Activated CD8-positive, alpha-beta memory T cell treated with anti-CD3 and anti-CD28 coated beads, Interleukin-2, amount 50 U/mL, for 1 hour (primary cell): ENCODE results near the gene SCUBE2.

Experiments used
- DNase-seq: peaks from one replicate; pipeline ENCODE4 v3.0.0-alpha.2; 2020; ENCODE audit errors: extremely low read depth

SCUBE2 gene

DNA sequence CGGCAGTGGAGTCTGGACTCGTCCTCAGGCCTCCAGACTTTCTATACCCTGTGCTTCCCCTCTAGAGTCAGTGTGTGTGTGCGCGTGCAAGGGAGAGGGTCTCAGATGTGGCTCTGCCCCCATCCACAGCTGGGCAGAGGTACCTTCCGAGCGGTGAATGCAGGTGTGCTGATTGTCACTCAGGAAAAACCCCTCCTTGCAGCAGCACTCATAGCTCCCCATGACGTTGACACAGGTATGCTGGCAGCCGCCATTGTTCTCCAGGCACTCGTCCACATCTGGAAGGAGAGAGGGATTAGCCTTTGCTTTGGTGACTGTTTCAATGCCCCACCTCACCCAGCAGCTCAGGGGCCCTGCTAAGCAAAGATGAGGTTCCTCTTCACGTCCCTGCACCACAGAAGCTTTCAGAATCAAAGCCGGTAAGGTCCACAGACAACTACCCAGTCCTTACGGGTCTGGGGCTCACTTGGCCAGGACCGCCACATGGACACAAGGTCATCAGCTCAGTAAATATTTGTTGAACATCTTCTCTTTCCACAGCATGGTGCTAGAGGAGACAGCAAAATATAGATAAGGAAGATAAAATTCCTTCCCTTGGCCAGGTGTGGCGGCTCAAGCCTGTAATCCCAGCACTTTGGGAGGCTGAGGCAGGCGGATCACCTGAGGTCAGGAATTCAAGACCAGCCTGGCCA lies 16.9 kb downstream of the SCUBE2 start:
- DNase-seq: no peak

DNA sequence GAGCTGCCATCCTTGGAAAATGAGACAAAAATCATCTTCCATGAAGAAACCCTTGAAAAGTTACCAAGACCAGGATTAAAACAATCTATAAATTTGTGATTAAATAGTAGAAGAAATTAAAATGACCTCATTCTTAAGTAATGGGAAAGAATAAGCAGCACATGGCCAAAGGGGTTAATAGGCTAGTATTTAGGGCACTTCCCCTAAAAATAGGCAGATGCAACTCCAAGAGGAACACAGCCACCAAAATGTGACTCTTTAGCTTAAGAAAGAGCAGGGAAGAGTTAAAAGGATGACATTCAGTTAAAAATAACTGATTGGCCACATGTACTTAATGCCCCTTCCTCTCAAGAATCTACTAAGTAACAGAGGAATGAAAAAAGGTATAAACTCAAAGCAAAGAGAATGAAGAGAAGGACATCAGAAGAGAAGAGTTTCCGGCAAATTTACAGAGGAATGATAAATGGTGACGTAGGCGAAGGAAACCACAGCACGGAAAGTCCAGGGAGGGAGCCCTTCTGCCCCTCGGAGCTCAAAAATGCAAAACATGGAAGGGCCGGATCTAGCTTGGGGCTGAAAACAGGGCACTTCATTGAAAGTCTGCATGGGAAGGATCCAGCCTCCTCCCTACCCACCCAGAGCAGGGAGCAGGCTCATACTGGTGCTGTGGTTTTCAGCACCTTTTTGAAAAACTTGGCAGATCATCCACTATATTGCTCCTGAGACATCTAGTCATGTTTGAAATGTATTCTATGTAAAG lies 17.8 kb downstream of the SCUBE2 start:
- DNase-seq: no peak

DNA sequence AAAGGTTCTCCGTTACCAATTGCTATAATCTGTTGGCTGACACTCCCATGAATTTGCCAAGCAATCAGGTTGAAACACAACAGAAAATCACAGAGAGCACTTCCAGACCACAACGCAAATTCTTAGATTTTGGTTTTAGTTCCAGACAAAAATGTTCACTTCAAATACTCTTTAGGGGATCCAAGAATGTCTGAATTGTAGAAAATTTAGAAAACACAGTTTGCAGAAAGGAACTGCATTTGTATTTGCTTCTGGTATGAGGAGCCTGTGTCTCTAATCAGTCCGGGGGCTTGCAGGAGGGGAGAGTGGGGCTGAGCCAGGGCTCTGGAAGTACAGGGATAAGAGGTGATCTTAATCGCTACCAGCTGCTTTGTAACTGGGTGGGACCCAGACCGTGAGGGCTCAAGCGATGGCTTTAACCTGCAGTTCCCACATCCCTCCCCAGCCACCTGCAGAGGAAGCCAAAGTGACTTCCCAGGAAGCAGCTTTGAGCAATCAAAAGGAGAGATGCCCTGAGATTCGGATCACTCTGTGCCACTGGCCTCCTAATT lies 18.7 kb downstream of the SCUBE2 start:
- no peak for DNase-seq

DNA sequence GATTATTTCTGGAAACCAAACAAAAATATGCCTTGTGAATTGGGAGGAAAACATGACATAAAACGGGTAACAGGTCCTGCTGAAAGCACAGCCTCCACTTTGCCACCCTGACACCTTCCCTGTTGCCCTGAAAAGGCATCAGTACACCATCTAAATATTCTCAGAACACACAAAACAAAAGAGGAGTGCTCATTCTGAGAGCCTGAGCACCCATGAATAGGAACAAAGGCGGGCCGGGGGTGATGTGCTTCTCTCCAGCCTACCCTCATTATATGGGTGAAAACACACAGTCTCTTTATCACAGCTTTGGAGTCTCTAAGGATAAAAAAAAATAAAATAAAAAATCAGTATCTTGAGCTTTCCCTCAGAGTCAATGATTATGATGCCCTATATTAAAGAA lies 19.7 kb downstream of the SCUBE2 start:
- DNase-seq: no peak

DNA sequence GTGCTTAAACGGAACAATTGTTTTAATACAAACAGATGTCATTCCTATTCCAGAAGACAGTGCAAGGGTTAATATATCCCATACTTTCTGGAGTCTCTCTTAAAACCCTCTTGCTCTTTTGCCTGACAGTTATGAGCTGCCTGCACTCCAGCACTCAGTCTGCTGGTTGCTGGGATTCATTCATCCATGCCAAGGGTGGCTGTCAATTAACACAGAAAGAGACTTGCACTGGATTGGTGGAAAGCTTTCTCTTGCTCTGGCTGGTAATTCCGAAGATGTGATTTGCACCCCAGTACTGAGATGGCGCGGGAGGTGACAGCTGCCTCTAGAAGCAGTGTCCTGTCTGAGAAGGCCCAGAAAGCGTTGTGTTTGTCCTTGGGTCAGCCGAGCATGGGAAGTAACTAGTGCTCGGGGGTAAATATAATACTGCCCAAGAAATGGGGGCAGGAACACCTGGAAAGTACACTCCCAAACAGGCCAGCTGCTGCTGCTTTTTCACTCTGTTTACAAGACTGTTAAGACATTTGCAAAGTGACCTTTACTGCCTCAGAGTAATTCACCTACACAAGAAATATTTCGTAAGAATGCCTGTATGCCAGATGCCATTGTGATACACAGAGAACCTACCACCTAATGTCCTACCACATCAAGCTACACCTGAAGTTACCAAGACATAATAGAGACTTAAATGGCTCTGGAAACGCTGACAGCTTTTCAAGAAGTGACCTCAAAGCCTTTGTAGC lies 20.5 kb downstream of the SCUBE2 start:
- DNase-seq: no peak

GRCh38 chr11:9069862-9070470 lies 21.4 kb downstream of the SCUBE2 start:
- DNase-seq: no peak

GRCh38 chr11:9069256-9069655 lies 22.1 kb downstream of the SCUBE2 start:
- DNase-seq: no peak

DNA sequence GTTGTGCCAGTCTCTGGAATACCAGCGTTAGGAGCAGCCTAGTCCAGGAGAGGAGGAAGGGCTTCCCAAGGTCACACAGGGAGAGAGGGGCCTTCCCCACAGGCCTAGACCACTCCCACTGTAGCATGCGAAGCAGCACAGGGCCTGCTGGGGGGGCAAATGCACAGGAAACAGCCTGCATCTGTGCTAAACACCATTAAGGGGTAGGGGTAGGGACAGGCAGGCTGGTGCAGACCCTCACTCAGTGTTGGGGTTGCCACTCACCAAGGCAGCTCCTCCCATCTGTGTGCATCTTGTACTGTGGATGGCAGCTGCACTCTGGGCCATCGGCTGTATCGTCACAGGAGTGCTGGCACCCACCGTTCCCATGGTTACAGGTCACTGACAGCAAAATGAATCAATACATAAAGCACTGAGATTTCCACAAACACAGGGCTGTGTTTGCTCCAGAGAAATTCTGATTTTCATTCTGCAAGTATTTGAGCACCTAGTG lies 24.9 kb downstream of the SCUBE2 start:
- DNase-seq: no peak

DNA sequence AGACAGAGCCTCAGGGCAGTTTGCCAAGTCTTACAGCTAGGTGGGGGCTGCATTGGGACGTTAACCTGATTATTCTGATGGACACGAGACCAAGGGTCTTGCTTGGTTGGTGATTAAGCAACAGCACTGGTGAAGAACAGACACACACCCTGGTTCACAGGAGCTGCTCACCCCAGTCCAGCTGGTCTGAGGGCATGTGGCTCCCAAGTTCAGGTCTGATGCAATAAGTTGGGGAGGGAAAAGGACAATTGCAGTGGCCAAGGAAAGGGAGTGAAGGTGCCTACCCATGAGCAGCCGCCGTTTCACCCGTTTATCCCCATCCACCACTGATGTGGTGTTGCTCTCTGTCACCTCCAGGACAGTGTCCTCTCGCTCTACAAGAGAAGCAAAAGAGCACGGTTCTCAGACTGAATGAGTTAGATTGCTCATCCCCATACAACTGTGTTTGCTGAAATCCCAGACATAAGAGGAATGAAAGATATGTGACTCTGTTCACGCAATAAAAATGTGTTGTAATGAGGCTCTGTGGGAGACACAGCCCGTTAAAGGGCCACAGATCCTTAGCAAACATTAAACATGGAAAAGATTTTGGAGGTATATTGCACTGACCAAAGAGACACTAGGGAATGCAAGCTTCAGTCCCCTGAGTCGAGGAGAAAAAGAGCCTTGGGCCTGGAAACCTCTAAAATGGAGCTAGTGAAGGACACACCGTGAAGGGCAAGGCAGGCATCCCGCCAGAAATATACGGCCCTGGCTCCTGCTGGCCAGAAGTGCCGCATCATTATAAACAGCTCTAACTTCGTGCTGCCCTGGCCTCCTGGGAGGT lies 25.6 kb downstream of the SCUBE2 start:
- DNase-seq: no peak

DNA sequence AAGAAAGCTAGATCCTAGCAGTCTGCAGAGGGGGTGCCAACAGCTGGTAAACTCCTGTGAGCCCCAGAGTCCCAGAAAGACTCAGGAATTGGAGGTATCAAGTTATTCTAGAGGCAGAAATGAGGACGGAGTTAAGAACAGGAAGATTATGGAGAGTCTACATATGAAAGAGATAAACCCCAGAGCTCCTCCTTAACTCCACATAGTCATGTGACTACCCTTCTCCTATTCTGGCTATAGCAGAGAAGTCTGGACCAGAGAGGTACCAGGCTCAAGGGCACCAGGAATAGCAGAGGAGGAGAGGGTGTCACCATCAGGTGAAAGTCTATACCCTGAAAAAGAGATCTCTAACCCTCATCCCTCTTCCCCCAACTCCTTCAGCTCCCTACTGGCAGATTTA lies 29.6 kb downstream of the SCUBE2 start:
- no peak for DNase-seq

DNA sequence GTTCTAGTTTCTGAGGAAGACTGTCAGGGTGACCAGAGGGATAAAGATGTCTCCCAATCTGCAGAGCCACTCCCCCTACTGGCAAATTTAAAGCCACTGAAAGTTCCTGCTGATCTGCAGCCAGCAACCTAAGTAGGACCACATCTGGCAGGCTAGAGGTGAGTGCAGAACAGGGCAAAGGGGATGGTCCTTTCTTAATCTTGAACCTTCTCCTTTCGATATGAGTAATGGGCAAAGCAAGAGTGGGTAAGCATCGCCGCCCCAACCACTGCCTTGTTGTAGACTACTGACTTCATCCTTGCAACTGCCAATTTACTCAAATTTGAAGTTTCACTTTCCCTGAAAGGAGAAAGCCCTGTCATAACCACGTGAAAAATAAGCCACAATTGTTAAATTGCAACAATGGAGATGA lies 30.7 kb downstream of the SCUBE2 start:
- no peak for DNase-seq

GRCh38 chr11:9059406-9059805 lies 32.0 kb downstream of the SCUBE2 start:
- no peak for DNase-seq

- no peak for DNase-seq
Observed at GRCh38 chr11:9057888-9058287, 33.5 kb downstream of the SCUBE2 start.

DNA sequence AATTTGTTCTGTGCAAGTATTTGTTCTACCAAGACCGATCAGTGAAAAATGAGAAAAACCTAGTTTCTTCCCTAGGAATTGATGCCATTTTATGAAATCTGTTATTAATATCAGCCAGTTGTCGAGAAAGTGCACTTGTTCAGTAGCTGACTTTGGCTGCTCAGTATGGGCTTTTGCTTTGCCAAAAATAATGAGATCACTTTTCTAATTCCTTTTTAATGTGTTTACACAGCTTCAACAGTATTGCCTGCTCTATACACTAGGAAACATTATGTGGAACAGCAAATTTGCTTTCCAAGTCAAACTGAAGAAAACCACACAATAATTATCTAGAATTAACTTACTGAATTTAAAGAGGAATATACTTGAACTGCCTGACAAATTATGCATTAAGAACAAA lies 34.4 kb downstream of the SCUBE2 start:
- DNase-seq: no peak

GRCh38 chr11:9056467-9056866 lies 34.9 kb downstream of the SCUBE2 start:
- no peak for DNase-seq

GRCh38 chr11:9053316-9054035 lies 37.9 kb downstream of the SCUBE2 start:
- DNase-seq: no peak

- no peak for DNase-seq
Observed at GRCh38 chr11:9052316-9052715, 39.1 kb downstream of the SCUBE2 start.

- DNase-seq: no peak
Observed at GRCh38 chr11:9049959-9050358, 41.4 kb downstream of the SCUBE2 start.

DNA sequence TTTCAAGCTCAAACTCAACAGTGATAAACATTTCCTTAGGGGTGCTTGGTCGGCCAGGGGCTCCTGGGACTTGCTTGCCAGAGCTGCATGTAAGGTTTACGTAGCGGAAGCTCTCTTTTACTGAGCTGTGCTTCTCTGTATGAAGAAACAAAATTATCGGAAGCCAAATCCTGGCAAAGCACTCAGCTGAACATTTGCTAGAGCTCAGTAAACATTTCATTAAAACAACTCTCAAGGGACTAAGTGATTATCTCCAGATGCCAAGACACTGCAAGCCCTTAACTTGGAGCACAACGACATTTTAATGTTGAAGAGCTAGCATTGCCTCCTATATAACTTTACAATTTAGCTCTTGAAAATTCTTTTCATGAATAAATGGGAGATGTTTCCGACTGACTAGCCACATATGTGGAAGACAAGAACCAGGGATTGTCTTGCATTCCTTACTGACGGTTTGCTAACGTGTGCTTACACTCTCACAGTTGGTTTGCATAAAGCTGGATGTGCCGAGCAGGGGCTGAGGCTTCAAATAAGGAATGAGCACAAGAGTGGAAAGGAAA lies 43.4 kb downstream of the SCUBE2 start:
- no peak for DNase-seq

DNA sequence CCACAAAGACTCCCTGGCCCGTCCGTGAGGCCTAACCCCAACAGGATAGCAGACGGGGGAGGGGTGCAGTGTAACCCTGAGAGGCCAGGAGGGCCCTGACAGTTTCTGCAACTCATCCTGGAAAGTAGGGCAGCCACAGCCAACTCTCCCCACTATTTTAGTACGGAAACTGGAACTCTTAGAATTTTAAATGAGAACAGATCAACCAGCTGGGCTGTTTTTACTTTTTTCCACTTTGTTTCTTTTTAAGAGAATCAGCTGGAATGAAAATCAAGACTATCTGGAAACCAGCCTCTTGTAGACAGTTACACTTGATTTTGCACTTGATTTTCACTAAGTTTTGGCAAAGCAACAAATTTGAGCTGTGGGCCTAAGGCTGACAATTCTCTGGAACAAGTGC lies 44.9 kb downstream of the SCUBE2 start:
- DNase-seq: no peak
